ENCODE data around the gene VTI1A.

- TF ChIP-seq, protein P1, sequence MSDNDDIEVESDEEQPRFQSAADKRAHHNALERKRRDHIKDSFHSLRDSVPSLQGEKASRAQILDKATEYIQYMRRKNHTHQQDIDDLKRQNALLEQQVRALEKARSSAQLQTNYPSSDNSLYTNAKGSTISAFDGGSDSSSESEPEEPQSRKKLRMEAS (IDR thresholded peaks at IDR 0.05; ENCODE audit: low read depth, low read length), result no peak
- TF ChIP-seq, protein P2, sequence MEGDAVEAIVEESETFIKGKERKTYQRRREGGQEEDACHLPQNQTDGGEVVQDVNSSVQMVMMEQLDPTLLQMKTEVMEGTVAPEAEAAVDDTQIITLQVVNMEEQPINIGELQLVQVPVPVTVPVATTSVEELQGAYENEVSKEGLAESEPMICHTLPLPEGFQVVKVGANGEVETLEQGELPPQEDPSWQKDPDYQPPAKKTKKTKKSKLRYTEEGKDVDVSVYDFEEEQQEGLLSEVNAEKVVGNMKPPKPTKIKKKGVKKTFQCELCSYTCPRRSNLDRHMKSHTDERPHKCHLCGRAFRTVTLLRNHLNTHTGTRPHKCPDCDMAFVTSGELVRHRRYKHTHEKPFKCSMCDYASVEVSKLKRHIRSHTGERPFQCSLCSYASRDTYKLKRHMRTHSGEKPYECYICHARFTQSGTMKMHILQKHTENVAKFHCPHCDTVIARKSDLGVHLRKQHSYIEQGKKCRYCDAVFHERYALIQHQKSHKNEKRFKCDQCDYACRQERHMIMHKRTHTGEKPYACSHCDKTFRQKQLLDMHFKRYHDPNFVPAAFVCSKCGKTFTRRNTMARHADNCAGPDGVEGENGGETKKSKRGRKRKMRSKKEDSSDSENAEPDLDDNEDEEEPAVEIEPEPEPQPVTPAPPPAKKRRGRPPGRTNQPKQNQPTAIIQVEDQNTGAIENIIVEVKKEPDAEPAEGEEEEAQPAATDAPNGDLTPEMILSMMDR (IDR thresholded peaks at IDR 0.05; ENCODE audit: low read depth, low read length), result no peak
- no peak for TF ChIP-seq POLR2A (IDR thresholded peaks at IDR 0.05; ENCODE audit: extremely low read depth, insufficient read length)
These were observed 405.3 kb downstream of the VTI1A start for GRCh38 chr10:112852306-112852705.

All from NB4 (cell line).